Measurements from ENCODE around the gene PRPF4. TPM values are rescaled to one million over a fixed set of nuclear protein-coding genes. Genes with fewer than 3 reads are reported as not detected.

The PRPF4 gene
- total and polyA plus RNA-seq, 9 of the 15 experiments (the other 6 are each of a cell fraction or from before 2014, with no cell fraction given) = 25.8 to 66.0 (median 39.8) TPM

GRCh38 chr9:113245894-113246293, 29.6 kb upstream of the PRPF4 start (continued):
- TF ChIP-seq, protein P1, sequence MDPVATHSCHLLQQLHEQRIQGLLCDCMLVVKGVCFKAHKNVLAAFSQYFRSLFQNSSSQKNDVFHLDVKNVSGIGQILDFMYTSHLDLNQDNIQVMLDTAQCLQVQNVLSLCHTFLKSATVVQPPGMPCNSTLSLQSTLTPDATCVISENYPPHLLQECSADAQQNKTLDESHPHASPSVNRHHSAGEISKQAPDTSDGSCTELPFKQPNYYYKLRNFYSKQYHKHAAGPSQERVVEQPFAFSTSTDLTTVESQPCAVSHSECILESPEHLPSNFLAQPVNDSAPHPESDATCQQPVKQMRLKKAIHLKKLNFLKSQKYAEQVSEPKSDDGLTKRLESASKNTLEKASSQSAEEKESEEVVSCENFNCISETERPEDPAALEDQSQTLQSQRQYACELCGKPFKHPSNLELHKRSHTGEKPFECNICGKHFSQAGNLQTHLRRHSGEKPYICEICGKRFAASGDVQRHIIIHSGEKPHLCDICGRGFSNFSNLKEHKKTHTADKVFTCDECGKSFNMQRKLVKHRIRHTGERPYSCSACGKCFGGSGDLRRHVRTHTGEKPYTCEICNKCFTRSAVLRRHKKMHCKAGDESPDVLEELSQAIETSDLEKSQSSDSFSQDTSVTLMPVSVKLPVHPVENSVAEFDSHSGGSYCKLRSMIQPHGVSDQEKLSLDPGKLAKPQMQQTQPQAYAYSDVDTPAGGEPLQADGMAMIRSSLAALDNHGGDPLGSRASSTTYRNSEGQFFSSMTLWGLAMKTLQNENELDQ (CRISPR knock-in tag; IDR thresholded peaks at IDR 0.05; ENCODE audit: borderline replicate concordance) = no peak
- TF ChIP-seq HNRNPK (IDR thresholded peaks at IDR 0.05; ENCODE audit: low read depth, low read length, poor library complexity, severe bottlenecking) = no peak
- TF ChIP-seq CEBPG (CRISPR knock-in tag; IDR thresholded peaks at IDR 0.05) = no peak
- TF ChIP-seq CEBPG (tag; conservative IDR thresholded peaks at IDR 0.05 in 1 of 2, IDR thresholded peaks at IDR 0.05 in 1 of 2) = no peak
- TF ChIP-seq, protein P2, sequence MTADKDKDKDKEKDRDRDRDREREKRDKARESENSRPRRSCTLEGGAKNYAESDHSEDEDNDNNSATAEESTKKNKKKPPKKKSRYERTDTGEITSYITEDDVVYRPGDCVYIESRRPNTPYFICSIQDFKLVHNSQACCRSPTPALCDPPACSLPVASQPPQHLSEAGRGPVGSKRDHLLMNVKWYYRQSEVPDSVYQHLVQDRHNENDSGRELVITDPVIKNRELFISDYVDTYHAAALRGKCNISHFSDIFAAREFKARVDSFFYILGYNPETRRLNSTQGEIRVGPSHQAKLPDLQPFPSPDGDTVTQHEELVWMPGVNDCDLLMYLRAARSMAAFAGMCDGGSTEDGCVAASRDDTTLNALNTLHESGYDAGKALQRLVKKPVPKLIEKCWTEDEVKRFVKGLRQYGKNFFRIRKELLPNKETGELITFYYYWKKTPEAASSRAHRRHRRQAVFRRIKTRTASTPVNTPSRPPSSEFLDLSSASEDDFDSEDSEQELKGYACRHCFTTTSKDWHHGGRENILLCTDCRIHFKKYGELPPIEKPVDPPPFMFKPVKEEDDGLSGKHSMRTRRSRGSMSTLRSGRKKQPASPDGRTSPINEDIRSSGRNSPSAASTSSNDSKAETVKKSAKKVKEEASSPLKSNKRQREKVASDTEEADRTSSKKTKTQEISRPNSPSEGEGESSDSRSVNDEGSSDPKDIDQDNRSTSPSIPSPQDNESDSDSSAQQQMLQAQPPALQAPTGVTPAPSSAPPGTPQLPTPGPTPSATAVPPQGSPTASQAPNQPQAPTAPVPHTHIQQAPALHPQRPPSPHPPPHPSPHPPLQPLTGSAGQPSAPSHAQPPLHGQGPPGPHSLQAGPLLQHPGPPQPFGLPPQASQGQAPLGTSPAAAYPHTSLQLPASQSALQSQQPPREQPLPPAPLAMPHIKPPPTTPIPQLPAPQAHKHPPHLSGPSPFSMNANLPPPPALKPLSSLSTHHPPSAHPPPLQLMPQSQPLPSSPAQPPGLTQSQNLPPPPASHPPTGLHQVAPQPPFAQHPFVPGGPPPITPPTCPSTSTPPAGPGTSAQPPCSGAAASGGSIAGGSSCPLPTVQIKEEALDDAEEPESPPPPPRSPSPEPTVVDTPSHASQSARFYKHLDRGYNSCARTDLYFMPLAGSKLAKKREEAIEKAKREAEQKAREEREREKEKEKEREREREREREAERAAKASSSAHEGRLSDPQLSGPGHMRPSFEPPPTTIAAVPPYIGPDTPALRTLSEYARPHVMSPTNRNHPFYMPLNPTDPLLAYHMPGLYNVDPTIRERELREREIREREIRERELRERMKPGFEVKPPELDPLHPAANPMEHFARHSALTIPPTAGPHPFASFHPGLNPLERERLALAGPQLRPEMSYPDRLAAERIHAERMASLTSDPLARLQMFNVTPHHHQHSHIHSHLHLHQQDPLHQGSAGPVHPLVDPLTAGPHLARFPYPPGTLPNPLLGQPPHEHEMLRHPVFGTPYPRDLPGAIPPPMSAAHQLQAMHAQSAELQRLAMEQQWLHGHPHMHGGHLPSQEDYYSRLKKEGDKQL (CRISPR knock-in tag; IDR thresholded peaks at IDR 0.05; ENCODE audit: borderline replicate concordance) = no peak
- no peak for TF ChIP-seq U2AF2 (optimal IDR thresholded peaks at IDR 0.05; ENCODE audit: low read depth, low read length)
- TF ChIP-seq STAG1 (CRISPR knock-in tag; IDR thresholded peaks at IDR 0.05; ENCODE audit: borderline replicate concordance) = no peak

Measured in K562 (cell line).